Measurements from ENCODE around the gene SH3BGRL3.

DNA sequence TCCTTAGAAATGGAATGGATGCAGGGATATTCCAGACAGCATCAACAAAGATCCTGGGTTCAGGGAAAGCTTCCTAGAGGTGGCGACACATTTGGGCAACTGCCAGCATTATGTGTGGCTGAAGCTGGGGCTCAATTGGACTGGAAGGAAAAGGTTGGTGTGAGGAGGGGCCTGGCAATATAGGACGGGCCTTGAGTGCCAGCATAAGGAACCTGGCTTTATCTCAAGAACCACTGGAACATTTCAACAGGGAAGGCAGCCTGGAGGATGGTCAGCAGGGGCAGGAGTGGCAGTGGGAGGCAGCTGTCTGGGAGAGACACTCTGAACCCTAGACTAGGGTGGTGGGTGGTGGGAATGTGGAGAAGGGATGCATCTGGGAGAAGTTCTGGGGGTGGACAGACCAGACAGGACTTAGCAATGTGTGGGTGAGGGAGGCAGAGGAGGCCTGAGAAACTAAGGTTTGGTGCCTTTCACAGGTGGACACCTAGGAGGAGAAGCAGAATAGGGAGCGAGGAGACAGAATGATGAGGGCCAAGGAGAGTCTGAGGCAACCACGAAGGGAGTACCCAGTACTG lies 3.5 kb downstream of the SH3BGRL3 start:
- TF ChIP-seq, protein P1, sequence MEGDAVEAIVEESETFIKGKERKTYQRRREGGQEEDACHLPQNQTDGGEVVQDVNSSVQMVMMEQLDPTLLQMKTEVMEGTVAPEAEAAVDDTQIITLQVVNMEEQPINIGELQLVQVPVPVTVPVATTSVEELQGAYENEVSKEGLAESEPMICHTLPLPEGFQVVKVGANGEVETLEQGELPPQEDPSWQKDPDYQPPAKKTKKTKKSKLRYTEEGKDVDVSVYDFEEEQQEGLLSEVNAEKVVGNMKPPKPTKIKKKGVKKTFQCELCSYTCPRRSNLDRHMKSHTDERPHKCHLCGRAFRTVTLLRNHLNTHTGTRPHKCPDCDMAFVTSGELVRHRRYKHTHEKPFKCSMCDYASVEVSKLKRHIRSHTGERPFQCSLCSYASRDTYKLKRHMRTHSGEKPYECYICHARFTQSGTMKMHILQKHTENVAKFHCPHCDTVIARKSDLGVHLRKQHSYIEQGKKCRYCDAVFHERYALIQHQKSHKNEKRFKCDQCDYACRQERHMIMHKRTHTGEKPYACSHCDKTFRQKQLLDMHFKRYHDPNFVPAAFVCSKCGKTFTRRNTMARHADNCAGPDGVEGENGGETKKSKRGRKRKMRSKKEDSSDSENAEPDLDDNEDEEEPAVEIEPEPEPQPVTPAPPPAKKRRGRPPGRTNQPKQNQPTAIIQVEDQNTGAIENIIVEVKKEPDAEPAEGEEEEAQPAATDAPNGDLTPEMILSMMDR (IDR thresholded peaks at IDR 0.05) = no peak
- TF ChIP-seq EP300 (IDR thresholded peaks at IDR 0.05) = no peak
- no peak for TF ChIP-seq POLR2A (IDR thresholded peaks at IDR 0.05)
- no peak for TF ChIP-seq POLR2AphosphoS5 (IDR thresholded peaks at IDR 0.05)
